Eye (tissue), 1 donor: ENCODE data around the gene NPHP3.

Source experiments
- DNase-seq: peaks from one replicate; pipeline ENCODE4 v3.0.0-alpha.2; 2015

The NPHP3 gene

GRCh38 chr3:132695422-132695821 lies 26.8 kb downstream of the NPHP3 start:
- DNase-seq, result no peak

GRCh38 chr3:132694991-132695390 lies 27.2 kb downstream of the NPHP3 start:
- no peak for DNase-seq

GRCh38 chr3:132690040-132690439 lies 32.2 kb downstream of the NPHP3 start:
- DNase-seq, result no peak

GRCh38 chr3:132682201-132682600 lies 40.0 kb downstream of the NPHP3 start:
- DNase-seq, result no peak

- no peak for DNase-seq
These were observed 40.8 kb downstream of the NPHP3 start for GRCh38 chr3:132681421-132681820.

GRCh38 chr3:132679911-132680310 lies 42.3 kb downstream of the NPHP3 start:
- no peak for DNase-seq

GRCh38 chr3:132675408-132675807 lies 46.8 kb downstream of the NPHP3 start:
- no peak for DNase-seq

GRCh38 chr3:132669256-132669777 lies 52.9 kb downstream of the NPHP3 start:
- no peak for DNase-seq

- DNase-seq, result no peak
These were observed 56.9 kb downstream of the NPHP3 start for GRCh38 chr3:132665230-132665745.

- no peak for DNase-seq
These were observed 60.0 kb downstream of the NPHP3 start for GRCh38 chr3:132662212-132662611.

GRCh38 chr3:132661101-132661500 lies 61.1 kb downstream of the NPHP3 start:
- no peak for DNase-seq

- DNase-seq, result no peak
These were observed 61.5 kb downstream of the NPHP3 start for GRCh38 chr3:132660811-132661070.

GRCh38 chr3:132660052-132660810 lies 62.0 kb downstream of the NPHP3 start, which contains the start of gene UBA5:
Gene UBA5 (plus strand): TSS chr3:132660329. CDS start chr3:132660538, 209 bp downstream.
- DNase-seq, result peak; percentile 88

- DNase-seq, result peak; percentile 89
These were observed 62.7 kb downstream of the NPHP3 start, which contains the start of gene ACAD11 for GRCh38 chr3:132659365-132660051. Gene ACAD11 (minus strand): TSS chr3:132659809. CDS start chr3:132659751, 58 bp downstream.

GRCh38 chr3:132659000-132659364 lies 63.2 kb downstream of the NPHP3 start:
- no peak for DNase-seq

- no peak for DNase-seq
These were observed 64.1 kb downstream of the NPHP3 start for GRCh38 chr3:132657869-132658747.

- no peak for DNase-seq
These were observed 66.7 kb downstream of the NPHP3 start for GRCh38 chr3:132655471-132655870.

GRCh38 chr3:132654721-132655120 lies 67.5 kb downstream of the NPHP3 start:
- no peak for DNase-seq

GRCh38 chr3:132654190-132654589 lies 68.0 kb downstream of the NPHP3 start:
- DNase-seq, result no peak

- no peak for DNase-seq
These were observed 69.5 kb downstream of the NPHP3 start for GRCh38 chr3:132652640-132653270.

GRCh38 chr3:132650153-132650552 lies 72.1 kb downstream of the NPHP3 start:
- DNase-seq, result no peak

GRCh38 chr3:132645058-132645457 lies 77.2 kb downstream of the NPHP3 start:
- no peak for DNase-seq

- no peak for DNase-seq
These were observed 78.8 kb downstream of the NPHP3 start for GRCh38 chr3:132643366-132643765.
